Naive B cell (primary cell): Measurements from ENCODE around the gene ANGPTL2. TPM values are rescaled to one million over a fixed set of nuclear protein-coding genes. Genes with fewer than 3 reads are reported as not detected.

ENCODE experiments used
- ATAC-seq, 2 donors: fragments of 150-1000 bp; cut with Tn5 transposase; 2 replicates each; pipeline ENCODE4 v1.10.0; 2021; ENCODE audit warnings: low read depth in 2 of 2, mild to moderate bottlenecking in 2 of 2, moderate library complexity in 2 of 2
- DNase-seq: peaks from one replicate; pipeline ENCODE4 v3.0.0; 2022
- H3K27ac Mint-ChIP-seq, 6 donors: one replicate each; pipeline ENCODE4 v1.8.0; 2020 to 2022; ENCODE audit warnings: mild to moderate bottlenecking in 6 of 6, mixed read lengths in 6 of 6, moderate library complexity in 5 of 6, inconsistent platforms in 2 of 6
- H3K27me3 Mint-ChIP-seq, 3 donors: one replicate each; pipeline ENCODE4 v1.8.0; 2021 to 2022; ENCODE audit warnings: mixed read lengths in 3 of 3, mild to moderate bottlenecking in 1 of 3
- H3K36me3 Mint-ChIP-seq, 2 donors: one replicate each; pipeline ENCODE4 v1.8.0; 2020 to 2022; ENCODE audit warnings: mixed read lengths in 2 of 2, inconsistent platforms in 1 of 2, mild to moderate bottlenecking in 1 of 2
- H3K4me1 Mint-ChIP-seq, 3 donors: one replicate each; pipeline ENCODE4 v1.8.0; 2020 to 2022; ENCODE audit warnings: mixed read lengths in 3 of 3, inconsistent platforms in 1 of 3, mild to moderate bottlenecking in 1 of 3, moderate library complexity in 1 of 3
- H3K4me3 Mint-ChIP-seq, 8 donors: one replicate each; pipeline ENCODE4 v1.8.0; 2020 to 2022; ENCODE audit warnings: mild to moderate bottlenecking in 8 of 8, mixed read lengths in 8 of 8, moderate library complexity in 8 of 8, inconsistent platforms in 2 of 8
- H3K9me3 Mint-ChIP-seq, 7 donors: one replicate each; pipeline ENCODE4 v1.8.0; 2020 to 2022; ENCODE audit warnings: mixed read lengths in 7 of 7, mild to moderate bottlenecking in 5 of 7, inconsistent platforms in 2 of 7, moderate library complexity in 1 of 7
- polyA plus RNA-seq, 6 donors: library from polyadenylated mRNA; unstranded; fragments of 300-500 nt; fragmentation: Illumina TruSeq; gene quantifications; one replicate each; pipeline ENCODE4 v1.2.3, GENCODE V29; 2021; ENCODE audit warnings: low read depth in 6 of 6

The ANGPTL2 gene
- polyA plus RNA-seq, 6 donors from 2014 or later = not detected

GRCh38 chr9:127075624-127076372 lies 46.6 kb downstream of the ANGPTL2 start:
- Mint-ChIP-seq H3K9me3 (peaks cover 0 to 16% (median 5%) of the 10 kb centered on the region in 7 donors), H3K27me3 (no peaks in the 10 kb centered on the region), H3K4me3 (no peak overlapping the region), H3K27ac (no peak overlapping the region), H3K36me3 (peaks cover 23 to 48% of the 10 kb centered on the region in 2 donors), H3K4me1 (no peaks in the 10 kb centered on the region)
- ATAC-seq = no peak
- DNase-seq = no peak

GRCh38 chr9:127074561-127075548 lies 47.6 kb downstream of the ANGPTL2 start:
- Mint-ChIP-seq H3K9me3 (peaks cover 0 to 16% (median 5%) of the 10 kb centered on the region in 7 donors), H3K27ac (peak overlapping the region in 1 of 6 donors; percentile 33), H3K36me3 (peaks cover 23 to 50% of the 10 kb centered on the region in 2 donors), H3K4me1 (no peaks in the 10 kb centered on the region), H3K27me3 (no peaks in the 10 kb centered on the region), H3K4me3 (no peak overlapping the region)
- no peak for DNase-seq
- no peak for ATAC-seq

- Mint-ChIP-seq H3K9me3 (peaks cover 0 to 16% (median 5%) of the 10 kb centered on the region in 7 donors), H3K27ac (no peak overlapping the region), H3K4me1 (no peaks in the 10 kb centered on the region), H3K36me3 (peaks cover 22 to 27% of the 10 kb centered on the region in 2 donors), H3K4me3 (no peak overlapping the region), H3K27me3 (no peaks in the 10 kb centered on the region)
- ATAC-seq = no peak
- no peak for DNase-seq
These were observed 54.7 kb downstream of the ANGPTL2 start for GRCh38 chr9:127067603-127068220.

GRCh38 chr9:127066851-127067136 lies 55.6 kb downstream of the ANGPTL2 start:
- Mint-ChIP-seq H3K36me3 (peaks cover 16 to 20% of the 10 kb centered on the region in 2 donors), H3K4me1 (no peaks in the 10 kb centered on the region), H3K27ac (no peak overlapping the region), H3K4me3 (no peak overlapping the region), H3K27me3 (no peaks in the 10 kb centered on the region), H3K9me3 (peaks cover 0 to 8% (median 1%) of the 10 kb centered on the region in 7 donors)
- no peak for ATAC-seq
- DNase-seq = no peak

GRCh38 chr9:127066060-127066850 lies 56.2 kb downstream of the ANGPTL2 start:
- Mint-ChIP-seq H3K9me3 (peaks cover 0 to 3% (median 0%) of the 10 kb centered on the region in 7 donors), H3K4me3 (no peak overlapping the region), H3K4me1 (no peaks in the 10 kb centered on the region), H3K36me3 (peaks cover 11 to 20% of the 10 kb centered on the region in 2 donors), H3K27ac (no peak overlapping the region), H3K27me3 (no peaks in the 10 kb centered on the region)
- DNase-seq (no peak), ATAC-seq (no peak)

GRCh38 chr9:127065592-127065991 lies 56.8 kb downstream of the ANGPTL2 start:
- no peaks in the 10 kb centered on the region for H3K9me3 Mint-ChIP-seq
- peaks cover 8 to 22% of the 10 kb centered on the region in 2 donors for H3K36me3 Mint-ChIP-seq
- no peaks in the 10 kb centered on the region for H3K27me3 Mint-ChIP-seq
- DNase-seq (no peak), ATAC-seq (no peak)
- H3K4me3 Mint-ChIP-seq = no peak overlapping the region
- H3K4me1 Mint-ChIP-seq = no peaks in the 10 kb centered on the region
- H3K27ac Mint-ChIP-seq = no peak overlapping the region

GRCh38 chr9:127064335-127064734 lies 58.1 kb downstream of the ANGPTL2 start:
- H3K9me3 Mint-ChIP-seq = no peaks in the 10 kb centered on the region
- peaks cover 8 to 20% of the 10 kb centered on the region in 2 donors for H3K36me3 Mint-ChIP-seq
- no peak overlapping the region for H3K4me3 Mint-ChIP-seq
- no peaks in the 10 kb centered on the region for H3K27me3 Mint-ChIP-seq
- ATAC-seq (no peak), DNase-seq (no peak)
- H3K4me1 Mint-ChIP-seq = peaks cover 7 to 11% (median 8%) of the 10 kb centered on the region in 3 donors
- H3K27ac Mint-ChIP-seq = no peak overlapping the region

- Mint-ChIP-seq H3K27ac (peak overlapping the region in 1 of 6 donors; percentile 70), H3K36me3 (peaks cover 15 to 24% of the 10 kb centered on the region in 2 donors), H3K27me3 (no peaks in the 10 kb centered on the region), H3K9me3 (no peaks in the 10 kb centered on the region), H3K4me1 (peaks cover 15 to 26% (median 16%) of the 10 kb centered on the region in 3 donors), H3K4me3 (no peak overlapping the region)
- ATAC-seq = no peak
- DNase-seq = no peak
These were observed 61.0 kb downstream of the ANGPTL2 start for GRCh38 chr9:127061411-127061810.

GRCh38 chr9:127059765-127060361 lies 62.6 kb downstream of the ANGPTL2 start:
- no peaks in the 10 kb centered on the region for H3K9me3 Mint-ChIP-seq
- peaks cover 15 to 26% (median 16%) of the 10 kb centered on the region in 3 donors for H3K4me1 Mint-ChIP-seq
- peak overlapping the region in 4 of 6 donors; percentile 15 to 31 (median 22) for H3K27ac Mint-ChIP-seq
- DNase-seq = no peak
- ATAC-seq = no peak
- peak overlapping the region in 2 of 8 donors; percentile 28 to 38 for H3K4me3 Mint-ChIP-seq
- no peaks in the 10 kb centered on the region for H3K27me3 Mint-ChIP-seq
- H3K36me3 Mint-ChIP-seq = peaks cover 10 to 16% of the 10 kb centered on the region in 2 donors

- Mint-ChIP-seq H3K9me3 (no peaks in the 10 kb centered on the region), H3K27ac (peak overlapping the region in 2 of 6 donors; percentile 8 to 48), H3K4me3 (no peak overlapping the region), H3K4me1 (peaks cover 15 to 26% (median 16%) of the 10 kb centered on the region in 3 donors), H3K36me3 (peaks cover 15 to 16% of the 10 kb centered on the region in 2 donors), H3K27me3 (no peaks in the 10 kb centered on the region)
- ATAC-seq = no peak
- no peak for DNase-seq
These were observed 63.4 kb downstream of the ANGPTL2 start for GRCh38 chr9:127059030-127059429.

GRCh38 chr9:127058645-127059021 lies 63.8 kb downstream of the ANGPTL2 start:
- H3K27me3 Mint-ChIP-seq = no peaks in the 10 kb centered on the region
- H3K4me1 Mint-ChIP-seq = peaks cover 15 to 26% (median 16%) of the 10 kb centered on the region in 3 donors
- peak overlapping the region in 2 of 6 donors; percentile 18 to 48 for H3K27ac Mint-ChIP-seq
- ATAC-seq (no peak), DNase-seq (no peak)
- H3K36me3 Mint-ChIP-seq = peaks cover 15 to 16% of the 10 kb centered on the region in 2 donors
- H3K4me3 Mint-ChIP-seq = no peak overlapping the region
- no peaks in the 10 kb centered on the region for H3K9me3 Mint-ChIP-seq

GRCh38 chr9:127058011-127058644 lies 64.3 kb downstream of the ANGPTL2 start:
- DNase-seq = no peak
- Mint-ChIP-seq H3K27ac (peak overlapping the region in 3 of 6 donors; percentile 11 to 44 (median 18)), H3K4me3 (no peak overlapping the region), H3K9me3 (no peaks in the 10 kb centered on the region), H3K27me3 (no peaks in the 10 kb centered on the region), H3K4me1 (peaks cover 15 to 26% (median 16%) of the 10 kb centered on the region in 3 donors), H3K36me3 (peaks cover 15 to 16% of the 10 kb centered on the region in 2 donors)
- ATAC-seq = no peak
